A549 (cell line): Measurements from ENCODE around the gene RERE. TPM values are rescaled to one million over a fixed set of nuclear protein-coding genes. Genes with fewer than 3 reads are reported as not detected.

Experiments used
- ATAC-seq, 2 experiments: fragments of 200-7000 bp in 1 of 2; fragments of >200 bp in 1 of 2; cut with Nextera tagmentation in 1 of 2; cut with Tn5 transposase in 1 of 2; 3 replicates each; pipeline versions ENCODE4 v1.8.0 to v1.9.1; 2018 to 2020; ENCODE audit warnings: mild to moderate bottlenecking in 1 of 2, moderate library complexity in 1 of 2
- CTCF ChIA-PET: fragments of 300-600 bp; sonication (Branson Sonifier 250); formaldehyde crosslinking; extraction: SDS; loops from one replicate; lab custom pipeline; 2021; ENCODE audit warnings: antibody characterized with exemption, inconsistent platforms; lab: Yijun Ruan, JAX
- POLR2A ChIA-PET: fragments of 350-600 bp; formaldehyde crosslinking; extraction: SDS; loops from one replicate; lab custom pipeline; 2021; ENCODE audit warnings: antibody characterized with exemption, inconsistent platforms; lab: Yijun Ruan, JAX
- DNase-seq, 2 experiments: peaks; one replicate each; pipeline versions ENCODE4 v3.0.0 to v3.0.0-alpha.2; 2011 to 2016; ENCODE audit warnings: low read depth in 1 of 2, low spot score in 1 of 2
- FAIRE-seq: peaks from 2 replicates; lab custom pipeline; 2011; peaks lifted over from hg19 to GRCh38; lab: Jason Lieb, UNC
- H3K27ac ChIP-seq, 2 experiments: fragments of >200 bp; sonication (Bioruptor Twin); formaldehyde crosslinking; 3 replicates each; pipeline ENCODE4 v1.5.1; 2016 to 2017
- H3K4me1 ChIP-seq: fragments of >200 bp; sonication (Bioruptor Twin); formaldehyde crosslinking; 3 replicates; pipeline ENCODE4 v1.6.1; 2016
- H3K4me2 ChIP-seq: fragments of >200 bp; sonication (Bioruptor Twin); formaldehyde crosslinking; 3 replicates; pipeline ENCODE4 v1.6.1; 2016
- H3K4me3 ChIP-seq: fragments of >200 bp; sonication (Bioruptor Twin); formaldehyde crosslinking; 3 replicates; pipeline ENCODE4 v1.5.1; 2016
- H3K9me3 ChIP-seq: fragments of >200 bp; sonication (Bioruptor Twin); formaldehyde crosslinking; 3 replicates; pipeline ENCODE4 v1.6.1; 2016
- ATOH8 ChIP-seq: fragments of 250-450 bp; sonication (Bioruptor Pico); IDR thresholded peaks from 2 replicates; pipeline ENCODE4 v1.5.0; 2020; ENCODE audit warnings: low read depth, mild to moderate bottlenecking, moderate library complexity
- BCL3 ChIP-seq: fragments of >200 bp; sonication (Bioruptor Twin); formaldehyde crosslinking; IDR thresholded peaks from 3 replicates; pipeline ENCODE4 v1.6.1; 2016
- CHD2 ChIP-seq: fragments of 150-350 bp; IDR thresholded peaks from 2 replicates; pipeline ENCODE4 v1.6.1; 2014; ENCODE audit warnings: low read length; ENCODE audit not compliant: partially characterized antibody
- CHD4 ChIP-seq: fragments of 200-600 bp; sonication (generic); IDR thresholded peaks from 2 replicates; pipeline ENCODE4 v1.6.1; 2016; ENCODE audit warnings: antibody characterized with exemption, mild to moderate bottlenecking, borderline replicate concordance
- FOSB ChIP-seq: fragments of 250-450 bp; sonication (Bioruptor Pico); IDR thresholded peaks from 2 replicates; pipeline ENCODE4 v1.5.0; 2020; ENCODE audit warnings: mild to moderate bottlenecking, moderate library complexity
- FOXS1 ChIP-seq: fragments of 250-450 bp; sonication (Bioruptor Pico); IDR thresholded peaks from 2 replicates; pipeline ENCODE4 v1.5.0; 2020; ENCODE audit warnings: mild to moderate bottlenecking, moderate library complexity
- HDAC2 ChIP-seq: fragments of 200-600 bp; sonication (generic); IDR thresholded peaks from 2 replicates; pipeline ENCODE4 v1.6.1; 2016
- HOXA7 ChIP-seq: fragments of 250-450 bp; sonication (Bioruptor Pico); IDR thresholded peaks from 2 replicates; pipeline ENCODE4 v1.5.0; 2020; ENCODE audit warnings: mild to moderate bottlenecking, moderate library complexity
- HOXB13 ChIP-seq: fragments of 250-450 bp; sonication (Bioruptor Pico); IDR thresholded peaks from 2 replicates; pipeline ENCODE4 v1.5.0; 2020; ENCODE audit warnings: low read depth, mild to moderate bottlenecking, moderate library complexity
- JUNB ChIP-seq: fragments of >200 bp; sonication (Bioruptor Twin); formaldehyde crosslinking; IDR thresholded peaks from 2 replicates; pipeline ENCODE4 v1.6.1; 2016
- MAFK ChIP-seq: fragments of 450-650 bp; IDR thresholded peaks from 2 replicates; pipeline ENCODE4 v1.6.1; 2014; ENCODE audit not compliant: partially characterized antibody
- MAX ChIP-seq: IDR thresholded peaks from 2 replicates; pipeline ENCODE4 v1.6.1; 2012
- MAZ ChIP-seq: fragments of 150-350 bp; IDR thresholded peaks from 2 replicates; pipeline ENCODE4 v1.6.1; 2014; ENCODE audit warnings: antibody characterized with exemption, low read depth, low read length, borderline replicate concordance
- POLR2AphosphoS2 ChIP-seq: conservative IDR thresholded peaks from 2 replicates; pipeline ENCODE4 v1.6.1; 2012; ENCODE audit warnings: low read length, improper control_type of control experiment, inconsistent platforms
- RAD21 ChIP-seq, 2 experiments: fragments of >200 bp in 1 of 2; sonication (Bioruptor Twin) in 1 of 2; formaldehyde crosslinking in 1 of 2; IDR thresholded peaks in 1 of 2; conservative IDR thresholded peaks in 1 of 2; 2 replicates in 1 of 2; 3 replicates in 1 of 2; pipeline ENCODE4 v1.6.1; 2012 to 2018; ENCODE audit warnings: inconsistent platforms in 1 of 2
- SMC3 ChIP-seq: fragments of >200 bp; sonication (Bioruptor Twin); formaldehyde crosslinking; IDR thresholded peaks from 3 replicates; pipeline ENCODE4 v1.6.1; 2018; ENCODE audit warnings: inconsistent platforms
- SREBF2 ChIP-seq: fragments of 450-650 bp; IDR thresholded peaks from 2 replicates; pipeline ENCODE4 v1.6.1; 2014; ENCODE audit warnings: mild to moderate bottlenecking, moderate library complexity
- ZC3H11A ChIP-seq: fragments of 450-650 bp; IDR thresholded peaks from 2 replicates; pipeline ENCODE4 v1.6.1; 2014; ENCODE audit warnings: antibody characterized with exemption, mild to moderate bottlenecking
- ZSCAN20 ChIP-seq: fragments of 250-450 bp; sonication (Bioruptor Pico); IDR thresholded peaks from 2 replicates; pipeline ENCODE4 v1.8.0; 2022; ENCODE audit warnings: mild to moderate bottlenecking, moderate library complexity
- WGBS: methylation state at CpG from one replicate; pipeline ENCODE4 v1.1.6; 2017; ENCODE audit errors: missing lambda C conversion rate; 5-methylcytosine and 5-hydroxymethylcytosine counted together
- polyA plus RNA-seq, 4 experiments: library from polyadenylated mRNA; depleted of rRNA in 3 of 4; stranded (reverse); fragments of >200 nt; fragmentation: RNase III in 1 of 4; extraction: RNeasy Plus Mini Kit Qiagen cat#74134 plus additional on column Dnase treatment in 1 of 4; gene quantifications; 2 replicates in 3 of 4; 3 replicates in 1 of 4; pipeline ENCODE4 v1.2.3, GENCODE V29; 2011 to 2017
- TF ChIP-seq, protein P1 (sequence below): fragments of >200 bp; sonication (Bioruptor Twin); formaldehyde crosslinking; IDR thresholded peaks from 3 replicates; pipeline ENCODE4 v1.5.1; 2016

The RERE gene
- polyA plus RNA-seq, 2 of the 4 experiments (the other 2 are of a cell fraction) = 12.6 to 28.6 TPM

- ChIA-PET POLR2A (no interaction called here), CTCF (interaction anchor here (0.6 to 1.5 kb wide), 5 partner anchors 8 to 507 kb away, joined by 3 to 6 read pairs (median 3); no protein-coding TSS in a partner anchor)
- no peak for DNase-seq
- Histone ChIP-seq H3K9me3 (no peaks in the 10 kb centered on the region), H3K4me1 (peaks cover 58% of the 10 kb centered on the region), H3K4me3 (no peak overlapping the region), H3K4me2 (0 out of 3 replicates have a peak overlapping the region, but pooled peaks have one; percentile 6), H3K27ac (no peak overlapping the region)
- ATAC-seq = peak in 1 of 2 experiments; percentile 65; a peak in 3 of 6 replicates
- 75% methylated on average over 2 of the region's 2 CpGs for WGBS
- no peak for FAIRE-seq
- TF ChIP-seq FOSB (no peak), ZSCAN20 (no peak), HDAC2 (no peak), MAFK (no peak), ZC3H11A (no peak), MAZ (no peak), BCL3 (no peak), MAX (no peak), HOXB13 (CRISPR knock-in tag) (no peak), JUNB (no peak), CHD2 (no peak), FOXS1 (CRISPR knock-in tag) (no peak), CHD4 (no peak), RAD21 (conservative IDR thresholded peaks at IDR 0.05 in 1 of 2, IDR thresholded peaks at IDR 0.05 in 1 of 2) (no peak)
- TF ChIP-seq, protein P1, sequence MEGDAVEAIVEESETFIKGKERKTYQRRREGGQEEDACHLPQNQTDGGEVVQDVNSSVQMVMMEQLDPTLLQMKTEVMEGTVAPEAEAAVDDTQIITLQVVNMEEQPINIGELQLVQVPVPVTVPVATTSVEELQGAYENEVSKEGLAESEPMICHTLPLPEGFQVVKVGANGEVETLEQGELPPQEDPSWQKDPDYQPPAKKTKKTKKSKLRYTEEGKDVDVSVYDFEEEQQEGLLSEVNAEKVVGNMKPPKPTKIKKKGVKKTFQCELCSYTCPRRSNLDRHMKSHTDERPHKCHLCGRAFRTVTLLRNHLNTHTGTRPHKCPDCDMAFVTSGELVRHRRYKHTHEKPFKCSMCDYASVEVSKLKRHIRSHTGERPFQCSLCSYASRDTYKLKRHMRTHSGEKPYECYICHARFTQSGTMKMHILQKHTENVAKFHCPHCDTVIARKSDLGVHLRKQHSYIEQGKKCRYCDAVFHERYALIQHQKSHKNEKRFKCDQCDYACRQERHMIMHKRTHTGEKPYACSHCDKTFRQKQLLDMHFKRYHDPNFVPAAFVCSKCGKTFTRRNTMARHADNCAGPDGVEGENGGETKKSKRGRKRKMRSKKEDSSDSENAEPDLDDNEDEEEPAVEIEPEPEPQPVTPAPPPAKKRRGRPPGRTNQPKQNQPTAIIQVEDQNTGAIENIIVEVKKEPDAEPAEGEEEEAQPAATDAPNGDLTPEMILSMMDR = no peak
Observed at GRCh38 chr1:8679395-8679800, 138.0 kb downstream of the RERE start.

GRCh38 chr1:8678673-8679394, 138.6 kb downstream of the RERE start:
- DNase-seq (no peak), ATAC-seq (no peak), FAIRE-seq (no peak)
- CTCF ChIA-PET = interaction anchor here (0.6 to 1.5 kb wide), 4 partner anchors 8 to 506 kb away, joined by 3 to 6 read pairs (median 4); no protein-coding TSS in a partner anchor
- no peaks in the 10 kb centered on the region for H3K9me3 ChIP-seq
- POLR2A ChIA-PET = no interaction called here
- H3K4me2 ChIP-seq = 0 out of 3 replicates have a peak overlapping the region, but pooled peaks have one; percentile 6
- TF ChIP-seq SMC3 (no peak), ZC3H11A (no peak), RAD21 (conservative IDR thresholded peaks at IDR 0.05 in 1 of 2, IDR thresholded peaks at IDR 0.05 in 1 of 2) (no peak), POLR2AphosphoS2 (no peak), SREBF2 (no peak), FOXS1 (CRISPR knock-in tag) (no peak), MAX (no peak), ZSCAN20 (no peak), ATOH8 (CRISPR knock-in tag) (no peak), HOXA7 (CRISPR knock-in tag) (no peak)
- peaks cover 64% of the 10 kb centered on the region for H3K4me1 ChIP-seq
- no peak overlapping the region for H3K27ac ChIP-seq
- 84% methylated on average over 4 of the region's 4 CpGs for WGBS
- no peak overlapping the region for H3K4me3 ChIP-seq
